OCI-LY7 (cell line): ENCODE measurements around the gene CREB1. TPM values are rescaled to one million over a fixed set of nuclear protein-coding genes. Genes with fewer than 3 reads are reported as not detected.
A peak's percentile ranks its signal among the peaks of the same experiment; 100 is the strongest.
"Not testable (repeated sequence)": the region's sequence is repeated elsewhere in the genome, so short reads cannot be mapped to it uniquely, and the experiment has no call there.

Experiments
- BruUV-seq: library from RNA; stranded (reverse); fragments of 400-500 nt; replicated peaks from 2 replicates; lab custom pipeline; 2021; lab: Mats Ljungman, UMichigan
- CTCF ChIA-PET: fragments of 300-600 bp; sonication (Branson Sonifier 250); formaldehyde crosslinking; loops from one replicate; lab custom pipeline; 2022; ENCODE audit warnings: antibody characterized with exemption; ENCODE audit not compliant: unreplicated experiment; lab: Charles Lee
- POLR2A ChIA-PET: fragments of 300-600 bp; sonication (Branson Sonifier 250); formaldehyde crosslinking; loops from one replicate; lab custom pipeline; 2022; ENCODE audit warnings: antibody characterized with exemption; lab: Charles Lee
- DNase-seq: peaks from one replicate; pipeline ENCODE4 v3.0.0-alpha.2; 2015; ENCODE audit warnings: low spot score
- H2AFZ ChIP-seq: fragments of 200-600 bp; sonication (generic), shearing (Covaris generic); 2 replicates; pipeline ENCODE4 v1.6.1; 2014; ENCODE audit warnings: mild to moderate bottlenecking, antibody characterized with exemption, low read length, moderate library complexity
- H3K27ac ChIP-seq: fragments of 200-600 bp; sonication (generic); 2 replicates; pipeline ENCODE4 v1.5.1; 2014; ENCODE audit warnings: mixed run types, low read depth, mild to moderate bottlenecking, moderate library complexity, low read length, inconsistent platforms; ENCODE audit not compliant: poor library complexity, severe bottlenecking
- H3K36me3 ChIP-seq: fragments of 200-600 bp; sonication (generic); 2 replicates; pipeline ENCODE4 v1.6.1; 2014; ENCODE audit warnings: mild to moderate bottlenecking, antibody characterized with exemption, low read length, moderate library complexity, mixed read lengths; ENCODE audit not compliant: insufficient read depth
- H3K4me1 ChIP-seq: fragments of 200-600 bp; sonication (generic); 2 replicates; pipeline ENCODE4 v1.5.1; 2014; ENCODE audit warnings: mild to moderate bottlenecking, low read length; ENCODE audit not compliant: insufficient read depth, poor library complexity, severe bottlenecking
- H3K4me2 ChIP-seq: fragments of 200-600 bp; sonication (generic); 2 replicates; pipeline ENCODE4 v1.6.1; 2014; ENCODE audit warnings: mild to moderate bottlenecking, low read length
- H3K4me3 ChIP-seq: fragments of 200-600 bp; sonication (generic); 2 replicates; pipeline ENCODE4 v1.5.1; 2014; ENCODE audit warnings: mild to moderate bottlenecking, low read depth, low read length; ENCODE audit not compliant: poor library complexity, severe bottlenecking
- H3K79me2 ChIP-seq: fragments of 200-600 bp; sonication (generic); 2 replicates; pipeline ENCODE4 v1.6.1; 2016; ENCODE audit warnings: low read depth, mild to moderate bottlenecking, low read length, moderate library complexity, mixed read lengths; ENCODE audit not compliant: insufficient read depth
- H3K9me2 ChIP-seq: fragments of 200-600 bp; sonication (generic); 2 replicates; pipeline ENCODE4 v1.6.1; 2016; ENCODE audit warnings: mild to moderate bottlenecking, low read length, mixed read lengths; ENCODE audit not compliant: insufficient read depth
- H3K9me3 ChIP-seq: fragments of 200-600 bp; sonication (generic); 2 replicates; pipeline ENCODE4 v1.6.1; 2014; ENCODE audit warnings: mild to moderate bottlenecking, mixed run types, low read length, mixed read lengths
- H4K20me1 ChIP-seq: fragments of 200-600 bp; sonication (generic); 2 replicates; pipeline ENCODE4 v1.6.1; 2014; ENCODE audit warnings: mild to moderate bottlenecking, antibody characterized with exemption, low read length, moderate library complexity, mixed read lengths; ENCODE audit not compliant: insufficient read depth
- EZH2phosphoT487 ChIP-seq: fragments of 200-600 bp; sonication (generic); IDR thresholded peaks from 2 replicates; pipeline ENCODE4 v1.6.1; 2018; ENCODE audit warnings: low read depth, borderline replicate concordance, mild to moderate bottlenecking, mixed run types, antibody characterized with exemption, low read length, moderate library complexity, mixed read lengths
- intact Hi-C: fragments of 100-400 bp; cut with micrococcal nuclease; formaldehyde crosslinking; loops from one replicate; pipeline ENCODE4 v1.10.0; 2022; ENCODE audit not compliant: unreplicated experiment
- total RNA-seq, 2 experiments: library from RNA; depleted of rRNA in 1 of 2; stranded (reverse); fragments of >200 nt in 1 of 2; shearing (Covaris generic) in 1 of 2; gene quantifications; 2 replicates each; pipeline ENCODE4 v1.2.3, GENCODE V29; 2014 to 2022
- TF ChIP-seq, protein P1 (sequence below): fragments of 200-600 bp; sonication (generic); conservative IDR thresholded peaks from 2 replicates; pipeline ENCODE4 v1.5.1; 2014; ENCODE audit warnings: mild to moderate bottlenecking, antibody characterized with exemption, low read length, moderate library complexity, mixed read lengths

CREB1 gene
- total RNA-seq, 2 experiments from 2014 or later: 54.3 to 84.9 TPM

GRCh38 chr2:207632575-207633493 is 103.1 kb downstream of the CREB1 start:
- no peak for DNase-seq
- ChIA-PET POLR2A (interaction anchor here (0.8 to 2.2 kb wide), 11 partner anchors 7 to 832 kb away, joined by 3 to 7 read pairs (median 3); partner anchors contain the start of genes CCNYL1 and METTL21A), CTCF (interaction anchor here (1.3 to 1.4 kb wide), 2 partner anchors 24 to 73 kb away, joined by 3 to 4 read pairs; no protein-coding TSS in a partner anchor)
- H3K36me3 ChIP-seq: no peaks in the 10 kb centered on the region
- H3K4me1 ChIP-seq: peaks cover 19% of the 10 kb centered on the region
- BruUV-seq: no TSS peak
- intact Hi-C loops: no loop called here
- H2AFZ ChIP-seq: 0 out of 2 replicates have a peak overlapping the region, but pooled peaks have one; percentile 7
- no peak overlapping the region for H3K27ac ChIP-seq
- TF ChIP-seq, protein P1, sequence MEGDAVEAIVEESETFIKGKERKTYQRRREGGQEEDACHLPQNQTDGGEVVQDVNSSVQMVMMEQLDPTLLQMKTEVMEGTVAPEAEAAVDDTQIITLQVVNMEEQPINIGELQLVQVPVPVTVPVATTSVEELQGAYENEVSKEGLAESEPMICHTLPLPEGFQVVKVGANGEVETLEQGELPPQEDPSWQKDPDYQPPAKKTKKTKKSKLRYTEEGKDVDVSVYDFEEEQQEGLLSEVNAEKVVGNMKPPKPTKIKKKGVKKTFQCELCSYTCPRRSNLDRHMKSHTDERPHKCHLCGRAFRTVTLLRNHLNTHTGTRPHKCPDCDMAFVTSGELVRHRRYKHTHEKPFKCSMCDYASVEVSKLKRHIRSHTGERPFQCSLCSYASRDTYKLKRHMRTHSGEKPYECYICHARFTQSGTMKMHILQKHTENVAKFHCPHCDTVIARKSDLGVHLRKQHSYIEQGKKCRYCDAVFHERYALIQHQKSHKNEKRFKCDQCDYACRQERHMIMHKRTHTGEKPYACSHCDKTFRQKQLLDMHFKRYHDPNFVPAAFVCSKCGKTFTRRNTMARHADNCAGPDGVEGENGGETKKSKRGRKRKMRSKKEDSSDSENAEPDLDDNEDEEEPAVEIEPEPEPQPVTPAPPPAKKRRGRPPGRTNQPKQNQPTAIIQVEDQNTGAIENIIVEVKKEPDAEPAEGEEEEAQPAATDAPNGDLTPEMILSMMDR: no peak
- no peak for TF ChIP-seq EZH2phosphoT487
- no peak overlapping the region for H3K4me2 ChIP-seq
- H3K4me3 ChIP-seq: no peak overlapping the region
- no peaks in the 10 kb centered on the region for H3K9me2 ChIP-seq
- H3K79me2 ChIP-seq: no peaks in the 10 kb centered on the region
- no peaks in the 10 kb centered on the region for H4K20me1 ChIP-seq
- no peaks in the 10 kb centered on the region for H3K9me3 ChIP-seq

GRCh38 chr2:207633686-207634085 is 103.9 kb downstream of the CREB1 start:
- no peak for DNase-seq
- Histone ChIP-seq H3K36me3 (no peaks in the 10 kb centered on the region), H4K20me1 (no peaks in the 10 kb centered on the region), H3K79me2 (no peaks in the 10 kb centered on the region), H3K4me3 (no peak overlapping the region), H3K9me2 (no peaks in the 10 kb centered on the region), H3K4me1 (peaks cover 19% of the 10 kb centered on the region), H3K27ac (no peak overlapping the region), H3K9me3 (no peaks in the 10 kb centered on the region), H2AFZ (no peak overlapping the region), H3K4me2 (no peak overlapping the region)
- intact Hi-C loops: no loop called here
- CTCF ChIA-PET: interaction anchor here (0.8 to 1.4 kb wide), 3 partner anchors 23 to 407 kb away, joined by 3 to 4 read pairs (median 3); no protein-coding TSS in a partner anchor
- POLR2A ChIA-PET: interaction anchor here (0.8 to 2.2 kb wide), 10 partner anchors 8 to 833 kb away, joined by 3 to 7 read pairs (median 3); partner anchors contain the start of genes CCNYL1 and METTL21A
- no TSS peak for BruUV-seq
- TF ChIP-seq EZH2phosphoT487: no peak

DNA sequence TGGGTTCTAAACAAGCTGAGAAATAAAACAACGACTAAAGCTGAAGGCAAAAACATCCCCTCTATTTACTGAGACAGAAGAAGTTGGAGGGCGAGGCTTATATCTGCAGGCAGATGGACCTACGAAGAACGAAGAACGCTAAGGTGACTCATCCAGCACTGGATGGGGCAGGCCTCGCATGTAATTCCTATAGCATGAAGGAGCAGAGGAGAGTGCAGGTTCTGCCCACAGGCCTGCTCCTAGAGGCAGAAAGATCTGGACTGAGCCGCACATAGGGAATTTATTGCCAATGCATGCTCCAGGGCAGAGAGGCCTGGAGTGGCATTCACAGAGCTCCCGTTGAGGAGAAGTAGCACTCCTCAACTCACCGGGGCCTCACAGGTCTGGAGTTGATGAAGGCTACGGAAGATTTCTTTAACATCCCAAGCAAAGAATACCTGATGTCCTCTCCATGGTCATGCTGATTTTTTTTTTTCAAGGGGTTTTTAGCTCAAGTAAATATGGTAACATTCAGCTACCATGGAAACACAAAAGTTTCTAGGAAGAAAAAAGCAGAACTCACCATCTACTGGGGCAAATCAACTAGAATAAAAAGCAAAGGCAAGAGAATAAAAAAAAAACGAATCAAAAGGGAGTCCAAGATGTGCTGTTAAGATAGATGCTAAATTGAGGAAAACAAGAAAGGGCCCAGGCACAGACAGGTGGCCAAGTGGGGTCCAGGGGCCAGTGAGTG is 105.9 kb downstream of the CREB1 start:
- CTCF ChIA-PET: no interaction called here
- POLR2A ChIA-PET: interaction anchor here (2.3 to 2.6 kb wide), 2 partner anchors 10 to 12 kb away, joined by 8 to 9 read pairs; partner anchors contain the start of gene METTL21A

DNA sequence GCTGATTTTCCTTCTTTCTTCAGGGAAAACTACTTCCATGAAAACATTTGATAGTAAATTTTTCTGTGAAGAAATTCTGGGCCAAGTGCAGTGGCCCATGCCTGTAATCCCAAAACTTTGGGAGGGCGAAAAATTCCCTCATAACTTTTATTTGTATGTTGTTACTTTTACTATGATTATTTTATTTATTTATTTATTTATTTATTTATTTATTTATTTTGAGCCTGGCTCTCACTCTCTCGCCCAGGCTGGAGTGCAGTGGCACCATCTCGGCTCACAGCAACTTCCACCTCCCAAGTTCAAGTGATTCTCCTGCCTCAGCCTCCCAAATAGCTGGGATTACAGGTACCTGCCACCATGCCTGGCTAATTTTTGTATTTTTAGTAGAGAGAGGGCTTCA is 109.5 kb downstream of the CREB1 start:
- H3K9me2 ChIP-seq, CTCF ChIA-PET, H3K79me2 ChIP-seq, BruUV-seq, H4K20me1 ChIP-seq, H3K4me1 ChIP-seq, intact Hi-C loops, H2AFZ ChIP-seq, H3K4me2 ChIP-seq, H3K27ac ChIP-seq, H3K4me3 ChIP-seq, DNase-seq, H3K36me3 ChIP-seq: not testable (repeated sequence)
- H3K9me3 ChIP-seq: peaks cover 16% of the 10 kb centered on the region
- POLR2A ChIA-PET: interaction anchor here (0.6 to 1.6 kb wide), 3 partner anchors 45 to 104 kb away, joined by 3 to 5 read pairs (median 4); no protein-coding TSS in a partner anchor

More for the DNA sequence above, 105.9 kb downstream of the CREB1 start:
- H2AFZ ChIP-seq: no peak overlapping the region
- DNase-seq: no peak
- TF ChIP-seq, protein P1: no peak
- TF ChIP-seq EZH2phosphoT487: no peak
- no peaks in the 10 kb centered on the region for H3K79me2 ChIP-seq
- H3K4me3 ChIP-seq: no peak overlapping the region
- H4K20me1 ChIP-seq: no peaks in the 10 kb centered on the region
- H3K36me3 ChIP-seq: no peaks in the 10 kb centered on the region
- H3K4me1 ChIP-seq: peaks cover 6% of the 10 kb centered on the region
- BruUV-seq: no TSS peak
- intact Hi-C loops: no loop called here
- H3K27ac ChIP-seq: no peak overlapping the region
- no peaks in the 10 kb centered on the region for H3K9me2 ChIP-seq
- peaks cover 9% of the 10 kb centered on the region for H3K9me3 ChIP-seq
- H3K4me2 ChIP-seq: no peak overlapping the region
